Right cardiac atrium (tissue), 5 donors: Measurements from ENCODE around the gene TIPARP. TPM values are rescaled to one million over a fixed set of nuclear protein-coding genes. Genes with fewer than 3 reads are reported as not detected.

Source experiments
- ATAC-seq, 2 donors: fragments of 200-7000 bp; cut with Tn5 transposase; one replicate each; pipeline versions ENCODE4 v1.8.0 to v1.9.1; 2020; ENCODE audit warnings: moderate library complexity in 2 of 2, mild to moderate bottlenecking in 1 of 2
- DNase-seq, 3 donors: peaks; one replicate each; pipeline ENCODE4 v3.0.0-alpha.2; 2020
- H3K27ac ChIP-seq: one replicate; pipeline ENCODE4 v1.5.1; 2013; ENCODE audit warnings: mild to moderate bottlenecking, low read length, control low read depth, moderate library complexity
- H3K27me3 ChIP-seq: one replicate; pipeline ENCODE4 v1.6.1; 2013; ENCODE audit not compliant: control insufficient read depth, insufficient read depth
- H3K4me1 ChIP-seq: one replicate; pipeline ENCODE4 v1.6.1; 2013; ENCODE audit warnings: low read length; ENCODE audit not compliant: control insufficient read depth, insufficient read depth
- H3K4me3 ChIP-seq: one replicate; pipeline ENCODE4 v1.5.1; 2013; ENCODE audit warnings: low read length, control low read depth
- H3K9me3 ChIP-seq: one replicate; pipeline ENCODE4 v1.6.1; 2013; ENCODE audit warnings: low read length; ENCODE audit not compliant: control insufficient read depth
- WGBS: extraction: QIAGEN DNeasy Blood & Tissue Kit; methylation state at CpG from one replicate; pipeline ENCODE4 v1.1.7; 2013; 5-methylcytosine and 5-hydroxymethylcytosine counted together
- intact Hi-C, 4 donors: fragments of 100-400 bp; cut with DNase I; formaldehyde crosslinking; loops; one replicate each; pipeline versions ENCODE4 v1.11.0 to v1.14.0; 2022 to 2023
- polyA plus RNA-seq: library from polyadenylated mRNA; stranded (reverse); fragments of 200-250 nt; gene quantifications from one replicate; pipeline ENCODE4 v1.2.3, GENCODE V29; 2013
- total RNA-seq, 4 donors: library from RNA; stranded (reverse); fragmentation: NEBNext Ultra II Directional; extraction: Animal tissue kit (Norgen Biotek cat#: 25700); gene quantifications; one replicate each; pipeline ENCODE4 v1.2.1, GENCODE V29; 2021
- donor health status: healthy with polysubstance abuse.
- donor health status: DM: no; HTN: yes; CAD: no.
- donor health status: DM: no; HTN: no; CAD: no.
- donor health status: DM: no; HTN: yes; CAD: no; lungs with severe emphysema.
- donor health status: DM: yes; HTN: yes; CAD: no.

Gene TIPARP
- total and polyA plus RNA-seq, 5 donors, result 24.3 to 51.3 (median 40.7) TPM

DNA sequence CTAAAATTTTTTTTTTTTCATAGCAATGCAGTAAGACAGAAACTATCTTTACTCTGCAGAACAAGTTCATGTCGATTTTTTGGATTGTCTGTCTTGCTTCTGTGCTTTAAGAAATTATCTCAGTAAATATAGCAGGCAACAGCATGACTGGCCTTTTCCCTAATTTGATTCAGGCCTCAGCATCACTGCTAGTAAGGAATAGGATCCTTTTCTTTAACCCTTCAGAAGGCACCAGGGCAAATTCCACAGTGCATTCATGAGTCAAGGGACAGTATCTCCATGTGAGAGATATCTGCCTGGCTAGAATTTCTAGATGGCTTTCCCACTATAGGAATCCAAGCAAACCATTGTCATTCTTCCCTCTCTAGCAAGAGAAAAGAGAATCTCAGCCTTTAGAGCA, 71.4 kb downstream of the TIPARP start:
- 62% methylated on average over 1 of the region's 1 CpG for WGBS
- DNase-seq, result no peak

DNA sequence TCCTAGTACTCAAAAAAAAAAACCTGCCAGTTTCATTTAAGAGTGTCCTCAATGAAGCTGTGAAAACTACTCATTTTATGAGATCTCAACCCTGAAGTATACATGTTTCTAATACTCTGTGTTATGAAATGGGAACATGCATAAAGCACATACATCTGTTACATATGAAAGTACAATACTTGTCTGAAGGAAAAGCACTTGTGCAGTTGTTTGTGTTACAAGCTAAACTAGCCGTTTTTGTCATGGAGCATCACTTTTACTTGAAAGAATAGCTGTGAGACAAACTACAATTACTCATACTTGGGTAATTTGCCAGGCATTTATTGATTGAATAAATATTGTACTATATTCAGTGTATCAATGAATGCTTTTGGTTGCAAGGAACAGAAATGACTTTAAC, 72.7 kb downstream of the TIPARP start:
- no peaks in the 10 kb centered on the region for H3K27me3 ChIP-seq
- no peak overlapping the region for H3K4me3 ChIP-seq
- DNase-seq (no peak), ATAC-seq (no peak)
- no peaks in the 10 kb centered on the region for H3K9me3 ChIP-seq
- 83% methylated on average over 1 of the region's 1 CpG for WGBS
- intact Hi-C loops, result no loop called here
- H3K4me1 ChIP-seq, result peaks cover 7% of the 10 kb centered on the region
- no peak overlapping the region for H3K27ac ChIP-seq

More for the DNA sequence above, 71.4 kb downstream of the TIPARP start:
- Histone ChIP-seq H3K27me3 (no peaks in the 10 kb centered on the region), H3K4me1 (peaks cover 7% of the 10 kb centered on the region), H3K27ac (no peak overlapping the region), H3K9me3 (no peaks in the 10 kb centered on the region), H3K4me3 (no peak overlapping the region)
- intact Hi-C loops, result no loop called here
- no peak for ATAC-seq

DNA sequence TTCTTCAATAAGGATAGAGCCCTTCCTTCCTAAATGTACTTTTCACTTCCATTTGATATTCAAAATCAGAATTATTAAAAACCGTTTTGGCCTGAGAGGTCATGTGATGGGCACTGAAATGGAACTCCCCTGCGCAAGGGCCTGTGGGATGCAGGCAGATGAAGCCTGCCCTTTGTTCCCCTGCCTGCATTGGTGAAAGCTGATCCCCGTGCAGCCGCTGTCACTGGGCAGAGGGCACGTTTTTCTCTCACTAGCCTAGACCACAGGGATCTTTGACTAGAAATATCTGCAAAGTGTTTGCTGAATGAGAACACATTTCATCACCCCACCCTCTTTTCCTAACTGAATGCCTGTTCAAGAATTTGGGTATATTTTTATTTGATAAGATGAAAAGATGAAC, 74.9 kb downstream of the TIPARP start:
- peak overlapping the region; percentile 0 for H3K27ac ChIP-seq
- 39% methylated on average over 5 of the region's 5 CpGs for WGBS
- peak; percentile 54 to 64 for ATAC-seq
- H3K9me3 ChIP-seq, result no peaks in the 10 kb centered on the region
- peaks cover 7% of the 10 kb centered on the region for H3K4me1 ChIP-seq
- H3K27me3 ChIP-seq, result no peaks in the 10 kb centered on the region
- DNase-seq, result peak in 1 of 3 donors; percentile 59
- no peak overlapping the region for H3K4me3 ChIP-seq
- intact Hi-C loops, result no loop called here

DNA sequence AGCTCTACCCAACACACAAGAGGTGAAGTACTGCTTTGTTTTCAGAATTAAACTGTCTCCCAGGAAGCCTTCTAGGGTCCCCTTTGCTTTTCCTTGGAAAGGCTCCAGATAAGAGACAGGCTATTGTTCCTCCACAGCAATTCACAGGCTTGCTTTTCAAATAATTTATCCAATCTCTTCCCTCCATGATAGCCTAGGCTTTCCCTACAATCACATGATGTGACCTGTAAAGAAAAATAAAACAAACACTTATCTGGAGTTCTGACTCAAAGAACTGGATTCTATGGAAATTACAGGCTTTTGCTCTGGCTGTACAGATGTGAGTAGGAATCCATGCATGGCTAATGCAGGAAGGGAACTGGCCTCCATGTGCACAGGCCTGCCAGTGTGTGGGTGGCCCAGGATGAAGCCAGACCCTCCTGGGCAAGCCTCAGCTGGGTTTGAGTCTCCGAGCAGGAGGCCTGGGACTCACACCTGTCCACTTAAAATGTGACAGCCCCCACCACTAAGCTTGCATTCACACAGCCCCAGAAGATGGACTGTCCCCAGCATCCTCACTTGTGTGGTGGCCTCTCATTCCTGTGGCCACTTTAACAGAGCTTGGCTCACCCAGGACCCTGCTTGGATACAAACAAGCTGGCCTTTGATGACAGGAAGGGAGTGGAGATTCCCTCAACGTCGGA, 75.9 kb downstream of the TIPARP start:
- WGBS, result 24% methylated on average over 3 of the region's 3 CpGs
- H3K27me3 ChIP-seq, result no peaks in the 10 kb centered on the region
- intact Hi-C loops, result no loop called here
- no peaks in the 10 kb centered on the region for H3K9me3 ChIP-seq
- H3K4me1 ChIP-seq, result peaks cover 7% of the 10 kb centered on the region
- peak overlapping the region; percentile 46 for H3K27ac ChIP-seq
- ATAC-seq (peak; percentile 29 to 41), DNase-seq (no peak)
- no peak overlapping the region for H3K4me3 ChIP-seq

DNA sequence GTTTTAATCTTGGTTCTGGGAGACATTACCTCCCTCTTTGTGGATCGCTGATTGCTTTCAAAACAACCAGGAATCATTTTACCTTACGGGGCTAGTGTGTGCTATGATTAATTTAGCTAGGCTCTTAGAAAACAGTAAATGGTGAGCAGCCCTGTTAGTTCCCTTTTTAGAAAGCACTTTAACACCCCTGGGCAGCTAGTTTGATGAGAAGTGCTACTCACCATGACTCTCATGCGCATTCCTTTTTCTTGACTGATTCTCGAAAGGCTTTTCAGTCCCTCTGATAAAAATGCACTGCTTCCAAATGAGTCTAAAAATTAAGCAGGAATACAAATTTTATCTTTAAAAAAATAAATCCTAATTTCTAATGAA, 76.5 kb downstream of the TIPARP start:
- Histone ChIP-seq H3K27me3 (no peaks in the 10 kb centered on the region), H3K4me1 (peaks cover 7% of the 10 kb centered on the region), H3K4me3 (no peak overlapping the region), H3K9me3 (no peaks in the 10 kb centered on the region), H3K27ac (no peak overlapping the region)
- no peak for DNase-seq
- 46% methylated on average over 4 of the region's 4 CpGs for WGBS
- intact Hi-C loops, result no loop called here
- peak; percentile 23 to 24 for ATAC-seq

DNA sequence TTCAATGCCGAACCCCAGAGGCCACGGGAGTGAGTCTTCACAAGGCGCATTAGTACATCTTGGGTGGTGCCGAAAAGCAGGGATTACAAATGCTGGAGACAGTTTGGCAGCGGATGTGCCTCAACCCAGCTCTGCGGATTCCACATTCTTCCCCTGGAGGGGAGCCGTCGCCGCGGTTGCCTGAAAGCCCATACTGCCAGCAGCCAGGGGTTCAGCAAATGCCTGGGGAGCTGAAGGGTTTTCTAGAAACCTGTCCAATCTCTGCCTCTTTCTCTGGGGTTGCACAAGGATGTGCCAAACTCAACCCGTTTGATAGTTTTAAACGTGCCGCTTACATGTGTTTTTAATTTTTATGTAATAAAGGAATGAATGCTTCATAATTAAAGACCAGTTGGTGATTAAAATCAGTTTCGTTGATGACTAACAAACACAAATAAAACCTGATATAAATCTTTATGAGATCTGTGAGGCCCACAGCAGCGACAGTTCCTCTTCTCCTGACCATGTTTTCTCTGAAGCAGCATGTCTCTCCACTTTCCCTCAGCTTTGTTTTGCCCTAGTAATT, 77.2 kb downstream of the TIPARP start:
- Histone ChIP-seq H3K4me3 (peak overlapping the region; percentile 44), H3K9me3 (no peaks in the 10 kb centered on the region), H3K27ac (no peak overlapping the region), H3K27me3 (no peaks in the 10 kb centered on the region), H3K4me1 (peaks cover 7% of the 10 kb centered on the region)
- ATAC-seq, result peak; percentile 81
- WGBS, result 26% methylated on average over 15 of the region's 15 CpGs
- intact Hi-C loops, result no loop called here
- peak; percentile 67 to 83 (median 80) for DNase-seq

Other genes starting within 250 kb of the TIPARP start
- gene SSR3, start 119.5 kb upstream of the TIPARP start, total RNA-seq, result 100 to 1,000 TPM; 139 to 171 (median 144) TPM
- 82.4 TPM for gene SSR3, start 119.5 kb upstream of the TIPARP start, polyA plus RNA-seq
- 1 to 10 TPM in 3 of 4 donors, under 1 TPM in 1; 0.97 to 2.0 (median 1.6) TPM for gene LEKR1, start 151.8 kb downstream of the TIPARP start, total RNA-seq
- 1.2 TPM for gene LEKR1, start 151.8 kb downstream of the TIPARP start, polyA plus RNA-seq